ENCODE results near the gene TUBB1. TPM values are rescaled to one million over a fixed set of nuclear protein-coding genes. Genes with fewer than 3 reads are reported as not detected.

TUBB1 gene
- total RNA-seq, 1 donor from 2014 or later = not detected

DNA sequence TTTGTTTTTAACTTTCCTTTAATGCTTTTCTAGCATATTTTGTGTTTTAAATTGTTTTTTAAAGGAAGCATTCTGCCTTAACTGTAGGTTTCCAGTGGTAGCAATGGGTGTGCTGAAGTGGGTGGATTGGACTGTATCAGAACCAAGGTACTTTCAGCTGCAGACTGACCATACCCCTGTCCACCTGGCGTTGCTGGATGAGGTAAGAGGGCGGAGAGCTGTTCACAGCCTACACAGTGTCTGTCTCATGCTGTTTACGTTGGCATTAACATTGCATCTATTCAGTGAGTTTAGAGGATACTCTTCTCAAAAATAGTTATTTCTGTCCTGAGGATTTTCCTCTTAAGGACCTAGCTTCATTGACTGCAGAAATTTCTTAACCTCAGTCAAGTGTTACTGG is 26.3 kb upstream of the TUBB1 start:
- no peak overlapping the region for H2AFZ ChIP-seq (replicated peaks)
- no peak overlapping the region for H3K9ac ChIP-seq
- no peak overlapping the region for H3K4me2 ChIP-seq
- no peak overlapping the region for H3K4me3 ChIP-seq
- H3K4me3 Mint-ChIP-seq = no peak overlapping the region
- peaks cover 5% of the 10 kb centered on the region for H3F3A ChIP-seq (ENCODE audit: low read depth)
- peaks cover 9% of the 10 kb centered on the region for H3K36me3 ChIP-seq
- no peaks in the 10 kb centered on the region for H3K9me3 Mint-ChIP-seq
- TF ChIP-seq EZH2 (IDR thresholded peaks at IDR 0.05) (no peak), CTCF (IDR thresholded peaks at IDR 0.05) (no peak), EZH2phosphoT487 (IDR thresholded peaks at IDR 0.05) (no peak)
- peaks cover 5% of the 10 kb centered on the region for H3K27me3 Mint-ChIP-seq (ENCODE audit: insufficient read depth, low read depth)
- no peaks in the 10 kb centered on the region for H3K4me1 Mint-ChIP-seq
- no peaks in the 10 kb centered on the region for H3K79me2 ChIP-seq (ENCODE audit: low read depth)
- H4K20me1 ChIP-seq (ENCODE audit: low read depth) = peaks cover 2% of the 10 kb centered on the region
- DNase-seq (ENCODE audit: low spot score) = no peak
- H3K36me3 Mint-ChIP-seq = peaks cover 39% of the 10 kb centered on the region
- no peaks in the 10 kb centered on the region for H3K27me3 ChIP-seq
- no peaks in the 10 kb centered on the region for H3K9me3 ChIP-seq (ENCODE audit: low read depth)
- H3K4me1 ChIP-seq = no peaks in the 10 kb centered on the region
- peak overlapping the region; percentile 53 for H3K27ac Mint-ChIP-seq
- no peak overlapping the region for H3K27ac ChIP-seq

GRCh38 chr20:58993332-58994248 is 25.6 kb upstream of the TUBB1 start:
- H3K4me3 Mint-ChIP-seq = no peak overlapping the region
- no peaks in the 10 kb centered on the region for H3K9me3 ChIP-seq (ENCODE audit: low read depth)
- H3K36me3 Mint-ChIP-seq = peaks cover 38% of the 10 kb centered on the region
- peaks cover 9% of the 10 kb centered on the region for H3K36me3 ChIP-seq
- DNase-seq (ENCODE audit: low spot score) = no peak
- no peak overlapping the region for H3K4me2 ChIP-seq
- H3K27me3 ChIP-seq = no peaks in the 10 kb centered on the region
- H3K9me3 Mint-ChIP-seq = no peaks in the 10 kb centered on the region
- H3K4me3 ChIP-seq = no peak overlapping the region
- no peaks in the 10 kb centered on the region for H3K4me1 Mint-ChIP-seq
- no peaks in the 10 kb centered on the region for H3K79me2 ChIP-seq (ENCODE audit: low read depth)
- no peak overlapping the region for H3K9ac ChIP-seq
- no peaks in the 10 kb centered on the region for H3K4me1 ChIP-seq
- H3K27ac ChIP-seq = no peak overlapping the region
- peaks cover 5% of the 10 kb centered on the region for H3F3A ChIP-seq (ENCODE audit: low read depth)
- TF ChIP-seq CTCF (IDR thresholded peaks at IDR 0.05) (no peak), EZH2phosphoT487 (IDR thresholded peaks at IDR 0.05) (no peak), EZH2 (IDR thresholded peaks at IDR 0.05) (no peak)
- H2AFZ ChIP-seq (replicated peaks) = no peak overlapping the region
- H3K27ac Mint-ChIP-seq = no peak overlapping the region
- H4K20me1 ChIP-seq (ENCODE audit: low read depth) = no peaks in the 10 kb centered on the region
- H3K27me3 Mint-ChIP-seq (ENCODE audit: insufficient read depth, low read depth) = peaks cover 5% of the 10 kb centered on the region

GRCh38 chr20:58994390-58995159 is 24.7 kb upstream of the TUBB1 start:
- no peak overlapping the region for H3K4me2 ChIP-seq
- H3K9ac ChIP-seq = no peak overlapping the region

More at GRCh38 chr20:58994390-58995159, 24.7 kb upstream of the TUBB1 start:
- no peak overlapping the region for H3K27ac Mint-ChIP-seq
- H3K27ac ChIP-seq = no peak overlapping the region
- no peaks in the 10 kb centered on the region for H3K79me2 ChIP-seq (ENCODE audit: low read depth)
- H3K36me3 Mint-ChIP-seq = peaks cover 34% of the 10 kb centered on the region
- peaks cover 5% of the 10 kb centered on the region for H3F3A ChIP-seq (ENCODE audit: low read depth)
- no peak for DNase-seq (ENCODE audit: low spot score)
- no peaks in the 10 kb centered on the region for H3K9me3 Mint-ChIP-seq
- H2AFZ ChIP-seq (replicated peaks) = no peak overlapping the region
- H3K9me3 ChIP-seq (ENCODE audit: low read depth) = no peaks in the 10 kb centered on the region
- peaks cover 5% of the 10 kb centered on the region for H3K27me3 Mint-ChIP-seq (ENCODE audit: insufficient read depth, low read depth)
- TF ChIP-seq EZH2 (IDR thresholded peaks at IDR 0.05) (no peak), CTCF (IDR thresholded peaks at IDR 0.05) (no peak), EZH2phosphoT487 (IDR thresholded peaks at IDR 0.05) (no peak)
- H3K36me3 ChIP-seq = peaks cover 9% of the 10 kb centered on the region
- no peaks in the 10 kb centered on the region for H3K4me1 ChIP-seq
- no peaks in the 10 kb centered on the region for H3K27me3 ChIP-seq
- H3K4me3 Mint-ChIP-seq = no peak overlapping the region
- no peak overlapping the region for H3K4me3 ChIP-seq
- H3K4me1 Mint-ChIP-seq = no peaks in the 10 kb centered on the region
- H4K20me1 ChIP-seq (ENCODE audit: low read depth) = no peaks in the 10 kb centered on the region
